Gastrocnemius medialis (tissue), 4 donors: ENCODE results near the gene HNRNPF.

Source experiments
- POLR2A ChIP-seq, 2 donors: fragments of 450-650 bp; IDR thresholded peaks; one replicate each; pipeline ENCODE4 v1.6.1; 2017; ENCODE audit warnings: antibody characterized with exemption in 2 of 2, mild to moderate bottlenecking in 2 of 2, moderate library complexity in 2 of 2
- TF ChIP-seq, protein P1 (sequence below), 5 experiments: fragments of 450-650 bp in 3 of 5; fragments of 200-600 bp in 2 of 5; sonication (generic) in 2 of 5; IDR thresholded peaks in 4 of 5; conservative IDR thresholded peaks in 1 of 5; 1 replicate in 4 of 5; 2 replicates in 1 of 5; pipeline ENCODE4 v1.5.1; 2016 to 2019; ENCODE audit warnings: antibody characterized with exemption in 5 of 5, mild to moderate bottlenecking in 3 of 5, moderate library complexity in 3 of 5

DNA sequence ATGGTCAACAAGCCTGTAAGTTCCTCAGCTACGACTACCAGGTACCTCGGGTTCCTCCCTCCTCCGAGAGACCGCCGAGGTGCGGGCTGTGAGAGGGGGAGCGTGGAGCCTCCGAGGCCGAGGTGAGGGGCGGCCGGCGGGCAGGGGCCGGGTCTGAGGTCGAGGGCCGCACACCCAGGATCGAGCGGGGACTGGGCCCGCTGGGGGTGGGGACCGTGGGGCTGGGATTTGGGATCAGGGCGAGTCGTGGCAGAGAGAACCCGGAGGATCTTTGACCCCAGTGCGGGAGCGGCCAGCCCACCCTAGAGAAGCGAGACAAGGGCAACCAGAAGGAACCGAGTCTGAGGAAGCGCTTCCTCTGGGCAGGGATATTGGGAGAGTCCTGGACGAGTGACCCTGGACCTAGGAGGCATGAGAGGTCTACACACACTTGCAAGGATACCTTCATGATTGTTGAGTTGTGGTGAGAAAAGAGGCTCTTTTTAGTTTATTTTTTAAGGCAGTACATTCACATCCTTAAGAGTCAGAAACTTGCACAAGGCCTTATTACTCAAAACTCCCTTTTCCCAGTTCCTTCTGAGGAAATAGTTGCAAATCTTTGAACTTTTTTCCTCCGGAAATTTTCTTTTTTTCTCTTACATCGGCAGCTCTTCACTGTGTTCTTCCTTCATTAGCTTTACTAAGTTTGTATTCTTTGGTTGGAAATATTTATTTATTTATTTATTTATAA is 28.3 kb upstream of the HNRNPF start:
- TF ChIP-seq POLR2A (IDR thresholded peaks at IDR 0.05) = no peak
- TF ChIP-seq, protein P1, sequence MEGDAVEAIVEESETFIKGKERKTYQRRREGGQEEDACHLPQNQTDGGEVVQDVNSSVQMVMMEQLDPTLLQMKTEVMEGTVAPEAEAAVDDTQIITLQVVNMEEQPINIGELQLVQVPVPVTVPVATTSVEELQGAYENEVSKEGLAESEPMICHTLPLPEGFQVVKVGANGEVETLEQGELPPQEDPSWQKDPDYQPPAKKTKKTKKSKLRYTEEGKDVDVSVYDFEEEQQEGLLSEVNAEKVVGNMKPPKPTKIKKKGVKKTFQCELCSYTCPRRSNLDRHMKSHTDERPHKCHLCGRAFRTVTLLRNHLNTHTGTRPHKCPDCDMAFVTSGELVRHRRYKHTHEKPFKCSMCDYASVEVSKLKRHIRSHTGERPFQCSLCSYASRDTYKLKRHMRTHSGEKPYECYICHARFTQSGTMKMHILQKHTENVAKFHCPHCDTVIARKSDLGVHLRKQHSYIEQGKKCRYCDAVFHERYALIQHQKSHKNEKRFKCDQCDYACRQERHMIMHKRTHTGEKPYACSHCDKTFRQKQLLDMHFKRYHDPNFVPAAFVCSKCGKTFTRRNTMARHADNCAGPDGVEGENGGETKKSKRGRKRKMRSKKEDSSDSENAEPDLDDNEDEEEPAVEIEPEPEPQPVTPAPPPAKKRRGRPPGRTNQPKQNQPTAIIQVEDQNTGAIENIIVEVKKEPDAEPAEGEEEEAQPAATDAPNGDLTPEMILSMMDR (IDR thresholded peaks at IDR 0.05 in 4 of 5, conservative IDR thresholded peaks at IDR 0.05 in 1 of 5) = no peak
